Body of pancreas (tissue), 4 donors: ENCODE data around the gene FAM136A. TPM values are rescaled to one million over a fixed set of nuclear protein-coding genes. Genes with fewer than 3 reads are reported as not detected.
"Not testable (repeated sequence)": the region's sequence is repeated elsewhere in the genome, so short reads cannot be mapped to it uniquely, and the experiment has no call there.

ENCODE experiments used
- ATAC-seq: fragments of 150-250 bp; one replicate; pipeline ENCODE4 v1.9.1; 2016
- DNase-seq, 4 donors: peaks; one replicate each; pipeline ENCODE4 v3.0.0-alpha.2; 2019
- H3K27ac ChIP-seq, 4 donors: fragments of 200-600 bp; sonication (generic); 1 replicate in 3 of 4; 2 replicates in 1 of 4; pipeline versions ENCODE4 v1.5.1 to v1.6.1; 2016 to 2019; ENCODE audit warnings: mild to moderate bottlenecking in 1 of 4, mixed read lengths in 1 of 4, moderate library complexity in 1 of 4
- H3K27me3 ChIP-seq, 2 donors: fragments of 200-600 bp; sonication (generic); one replicate each; pipeline ENCODE4 v1.6.0; 2016; ENCODE audit warnings: mild to moderate bottlenecking in 1 of 2
- H3K36me3 ChIP-seq, 2 donors: fragments of 200-600 bp; sonication (generic); replicated peaks in 1 of 2; 2 replicates each; pipeline ENCODE4 v1.5.1; 2016; ENCODE audit warnings: low read depth in 2 of 2; ENCODE audit not compliant: insufficient read depth in 1 of 2
- H3K4me1 ChIP-seq: fragments of 200-600 bp; sonication (generic); one replicate; pipeline ENCODE4 v1.6.0; 2016
- H3K4me3 ChIP-seq, 2 donors: fragments of 200-600 bp; sonication (generic); 1 replicate in 1 of 2; 2 replicates in 1 of 2; pipeline ENCODE4 v1.5.1; 2016 to 2019
- H3K9me3 ChIP-seq, 3 donors: fragments of 200-600 bp; sonication (generic); 1 replicate in 2 of 3; 2 replicates in 1 of 3; pipeline ENCODE4 v1.5.1; 2016
- CTCF ChIP-seq, 7 experiments: fragments of 450-650 bp in 4 of 7; fragments of 200-600 bp in 3 of 7; sonication (generic) in 3 of 7; IDR thresholded peaks; one replicate each; pipeline ENCODE4 v1.5.1; 2016 to 2019; ENCODE audit warnings: antibody characterized with exemption in 7 of 7
- POLR2A ChIP-seq, 3 donors: fragments of 450-650 bp; IDR thresholded peaks; one replicate each; pipeline ENCODE4 v1.6.1; 2016; ENCODE audit warnings: antibody characterized with exemption in 3 of 3, mild to moderate bottlenecking in 2 of 3
- WGBS, 2 donors: methylation state at CpG; one replicate each; pipeline ENCODE4 v1.1.5; 2017; 5-methylcytosine and 5-hydroxymethylcytosine counted together
- intact Hi-C: fragments of 100-400 bp; cut with DNase I; formaldehyde crosslinking; loops from one replicate; pipeline ENCODE4 v1.15.1; 2023
- total RNA-seq, 2 donors: library from RNA; depleted of rRNA; stranded (reverse); fragments of >200 nt; gene quantifications; one replicate each; pipeline ENCODE4 v1.1.0, GENCODE V29; 2016

Gene FAM136A
- total RNA-seq, 2 donors from 2014 or later, result 44.5 to 47.5 TPM

- intact Hi-C loops, result no loop called here
These were observed 1.3 kb upstream of the FAM136A start for GRCh38 chr2:70303186-70303585.

GRCh38 chr2:70302195-70302546 lies 304 bp upstream of the FAM136A start:
- Histone ChIP-seq H3K4me1 (peaks cover 20% of the 10 kb centered on the region), H3K27ac (peak overlapping the region in 3 of 4 donors; percentile 89 to 95 (median 93)), H3K4me3 (peak overlapping the region in 1 of 2 donors; percentile 88)
- H3K27me3 ChIP-seq, intact Hi-C loops, DNase-seq, H3K36me3 ChIP-seq, ATAC-seq, H3K9me3 ChIP-seq: not testable (repeated sequence)
- TF ChIP-seq CTCF (IDR thresholded peaks at IDR 0.05), result peak in 1 of 7 experiments; percentile 39
- 27 to 36% methylated on average over 11 of the region's 11 CpGs for WGBS, 2 donors

More at GRCh38 chr2:70303186-70303585, 1.3 kb upstream of the FAM136A start:
- peaks cover 0 to 2% of the 10 kb centered on the region in 2 donors for H3K36me3 ChIP-seq
- DNase-seq, result no peak
- WGBS, 2 donors, result 83 to 88% methylated on average over 3 of the region's 3 CpGs
- no peaks in the 10 kb centered on the region for H3K9me3 ChIP-seq
- no peak for ATAC-seq
- no peak overlapping the region for H3K4me3 ChIP-seq
- H3K4me1 ChIP-seq, result peaks cover 20% of the 10 kb centered on the region
- no peaks in the 10 kb centered on the region for H3K27me3 ChIP-seq
- TF ChIP-seq CTCF (IDR thresholded peaks at IDR 0.05), result no peak
- H3K27ac ChIP-seq, result no peak overlapping the region

GRCh38 chr2:70300771-70301343 lies 1.0 kb downstream of the FAM136A start:
- 17 to 37% methylated on average over 9 to 10 of the region's 10 CpGs for WGBS, 2 donors
- peak in 1 of 7 experiments; percentile 28 for TF ChIP-seq CTCF (IDR thresholded peaks at IDR 0.05)
- no peak for TF ChIP-seq POLR2A (IDR thresholded peaks at IDR 0.05)
- ATAC-seq, result no peak
- Histone ChIP-seq H3K9me3 (no peaks in the 10 kb centered on the region), H3K27me3 (no peaks in the 10 kb centered on the region), H3K36me3 (peaks cover 0 to 7% of the 10 kb centered on the region in 2 donors), H3K4me1 (peaks cover 20% of the 10 kb centered on the region), H3K27ac (peak overlapping the region; percentile 89 to 95 (median 92)), H3K4me3 (peak overlapping the region in 1 of 2 donors; percentile 88)
- intact Hi-C loops, result no loop called here
- DNase-seq, result peak in 2 of 4 donors; percentile 25

- DNase-seq, intact Hi-C loops, H3K36me3 ChIP-seq, H3K27me3 ChIP-seq, ATAC-seq, H3K9me3 ChIP-seq, H3K4me3 ChIP-seq, H3K27ac ChIP-seq: not testable (repeated sequence)
- H3K4me1 ChIP-seq, result peaks cover 25% of the 10 kb centered on the region
- WGBS, 2 donors, result 92 to 96% methylated on average over 4 of the region's 4 CpGs
These were observed 4.0 kb downstream of the FAM136A start for GRCh38 chr2:70297828-70298227.

GRCh38 chr2:70283500-70284191 lies 18.2 kb downstream of the FAM136A start:
- no peaks in the 10 kb centered on the region for H3K4me1 ChIP-seq
- H3K36me3 ChIP-seq, result peaks cover 6 to 23% of the 10 kb centered on the region in 2 donors
- intact Hi-C loops, result no loop called here
- no peak for TF ChIP-seq POLR2A (IDR thresholded peaks at IDR 0.05)
- TF ChIP-seq CTCF (IDR thresholded peaks at IDR 0.05), result no peak
- WGBS, 2 donors, result 72 to 82% methylated on average over 5 of the region's 5 CpGs
- ATAC-seq (no peak), DNase-seq (no peak)
- H3K27ac ChIP-seq, result no peak overlapping the region
- no peak overlapping the region for H3K4me3 ChIP-seq
- H3K9me3 ChIP-seq, result no peaks in the 10 kb centered on the region
- no peaks in the 10 kb centered on the region for H3K27me3 ChIP-seq
